Duodenal mucosa (tissue), 2 donors: Measurements from ENCODE around the gene MRPS7.
"Not testable (repeated sequence)": the region's sequence is repeated elsewhere in the genome, so short reads cannot be mapped to it uniquely, and the experiment has no call there.

Experiments
- H3K27ac ChIP-seq: one replicate; pipeline ENCODE4 v1.7.0; 2013; ENCODE audit warnings: low read depth, low read length
- H3K27me3 ChIP-seq, 2 donors: one replicate each; pipeline ENCODE4 v1.7.0; 2013; ENCODE audit warnings: low read length in 2 of 2, control low read depth in 1 of 2; ENCODE audit not compliant: insufficient read depth in 2 of 2, control insufficient read depth in 1 of 2
- H3K36me3 ChIP-seq, 2 donors: one replicate each; pipeline ENCODE4 v1.7.0; 2013; ENCODE audit warnings: low read length in 2 of 2, control low read depth in 1 of 2; ENCODE audit not compliant: insufficient read depth in 2 of 2, control insufficient read depth in 1 of 2
- H3K4me1 ChIP-seq, 2 donors: one replicate each; pipeline ENCODE4 v1.7.0; 2013; ENCODE audit warnings: low read length in 2 of 2, control low read depth in 1 of 2; ENCODE audit not compliant: insufficient read depth in 2 of 2, control insufficient read depth in 1 of 2
- H3K4me3 ChIP-seq, 2 donors: one replicate each; pipeline ENCODE4 v1.7.0; 2013; ENCODE audit warnings: low read length in 2 of 2, low read depth in 1 of 2
- H3K9ac ChIP-seq, 2 donors: one replicate each; pipeline ENCODE4 v1.7.0; 2013; ENCODE audit warnings: low read length in 2 of 2, low read depth in 1 of 2
- H3K9me3 ChIP-seq, 2 donors: one replicate each; pipeline ENCODE4 v1.7.0; 2013; ENCODE audit warnings: low read length in 2 of 2, control low read depth in 1 of 2; ENCODE audit not compliant: control insufficient read depth in 1 of 2

MRPS7 gene

GRCh38 chr17:75270966-75271232, 9.2 kb downstream of the MRPS7 start, which contains the start of gene MIF4GD:
Gene MIF4GD (minus strand): TSS chr17:75271231. CDS start chr17:75270195, 1,036 bp downstream.
- H3K36me3 ChIP-seq = peaks cover 10 to 31% of the 10 kb centered on the region in 2 donors
- peak within 1 kb of the TSS; percentile 80 for H3K27ac ChIP-seq
- H3K9me3 ChIP-seq = no peaks in the 10 kb centered on the region
- H3K4me1 ChIP-seq = peaks cover 27 to 38% of the 10 kb centered on the region in 2 donors
- peak within 1 kb of the TSS; percentile 90 to 96 for H3K9ac ChIP-seq
- no peaks in the 10 kb centered on the region for H3K27me3 ChIP-seq
- H3K4me3 ChIP-seq = peak within 1 kb of the TSS; percentile 86 to 88

- Histone ChIP-seq H3K9ac (peak overlapping the region; percentile 59 to 81), H3K4me1 (peaks cover 27 to 38% of the 10 kb centered on the region in 2 donors), H3K4me3 (peak overlapping the region; percentile 72 to 84), H3K36me3 (peaks cover 5 to 26% of the 10 kb centered on the region in 2 donors), H3K27me3 (no peaks in the 10 kb centered on the region), H3K9me3 (no peaks in the 10 kb centered on the region), H3K27ac (peak overlapping the region; percentile 56)
Observed at GRCh38 chr17:75271233-75271954, 9.7 kb downstream of the MRPS7 start.

- H3K36me3 ChIP-seq = peaks cover 3 to 22% of the 10 kb centered on the region in 2 donors
- H3K27ac ChIP-seq = no peak overlapping the region
- H3K9ac ChIP-seq = peak overlapping the region; percentile 59 to 81
- peak overlapping the region; percentile 72 to 84 for H3K4me3 ChIP-seq
- H3K27me3 ChIP-seq = no peaks in the 10 kb centered on the region
- no peaks in the 10 kb centered on the region for H3K9me3 ChIP-seq
- peaks cover 26 to 38% of the 10 kb centered on the region in 2 donors for H3K4me1 ChIP-seq
Observed at GRCh38 chr17:75271955-75272847, 10.5 kb downstream of the MRPS7 start.

- Histone ChIP-seq H3K9me3 (no peaks in the 10 kb centered on the region), H3K4me1 (peaks cover 20 to 32% of the 10 kb centered on the region in 2 donors), H3K36me3 (peaks cover 3 to 23% of the 10 kb centered on the region in 2 donors), H3K9ac (no peak overlapping the region), H3K27ac (no peak overlapping the region), H3K4me3 (no peak overlapping the region), H3K27me3 (no peaks in the 10 kb centered on the region)
Observed at GRCh38 chr17:75272848-75273184, 11.1 kb downstream of the MRPS7 start.

GRCh38 chr17:75273977-75274708, 12.5 kb downstream of the MRPS7 start:
- Histone ChIP-seq H3K27me3 (no peaks in the 10 kb centered on the region), H3K27ac (no peak overlapping the region), H3K9ac (no peak overlapping the region), H3K9me3 (no peaks in the 10 kb centered on the region), H3K4me3 (no peak overlapping the region), H3K36me3 (peaks cover 3 to 26% of the 10 kb centered on the region in 2 donors), H3K4me1 (peaks cover 17 to 27% of the 10 kb centered on the region in 2 donors)

- H3K9me3 ChIP-seq = no peaks in the 10 kb centered on the region
- H3K36me3 ChIP-seq = peaks cover 3 to 29% of the 10 kb centered on the region in 2 donors
- no peaks in the 10 kb centered on the region for H3K27me3 ChIP-seq
- H3K27ac ChIP-seq = no peak overlapping the region
- H3K4me3 ChIP-seq = no peak overlapping the region
- H3K4me1 ChIP-seq = peaks cover under 1 to 1% of the 10 kb centered on the region in 2 donors
- H3K9ac ChIP-seq = no peak overlapping the region
Observed at GRCh38 chr17:75277664-75278071, 16.0 kb downstream of the MRPS7 start.

- H3K4me3 ChIP-seq, H3K9me3 ChIP-seq, H3K27me3 ChIP-seq, H3K4me1 ChIP-seq, H3K9ac ChIP-seq, H3K27ac ChIP-seq: not testable (repeated sequence)
- H3K36me3 ChIP-seq = peaks cover 0 to 24% of the 10 kb centered on the region in 2 donors
Observed at GRCh38 chr17:75280189-75280588, 18.5 kb downstream of the MRPS7 start.

- Histone ChIP-seq H3K4me1 (peaks cover 5 to 13% of the 10 kb centered on the region in 2 donors), H3K4me3 (no peak overlapping the region), H3K9ac (no peak overlapping the region), H3K9me3 (no peaks in the 10 kb centered on the region), H3K36me3 (peaks cover 0 to 25% of the 10 kb centered on the region in 2 donors), H3K27ac (no peak overlapping the region), H3K27me3 (no peaks in the 10 kb centered on the region)
Observed at GRCh38 chr17:75285123-75285522, 23.4 kb downstream of the MRPS7 start.

GRCh38 chr17:75287221-75287620, 25.5 kb downstream of the MRPS7 start:
- Histone ChIP-seq H3K4me1 (peaks cover 5 to 13% of the 10 kb centered on the region in 2 donors), H3K9ac (no peak overlapping the region), H3K36me3 (peaks cover 0 to 20% of the 10 kb centered on the region in 2 donors), H3K27ac (no peak overlapping the region), H3K27me3 (no peaks in the 10 kb centered on the region), H3K4me3 (no peak overlapping the region), H3K9me3 (no peaks in the 10 kb centered on the region)
